Measurements from ENCODE around the gene COBL.

COBL gene

DNA sequence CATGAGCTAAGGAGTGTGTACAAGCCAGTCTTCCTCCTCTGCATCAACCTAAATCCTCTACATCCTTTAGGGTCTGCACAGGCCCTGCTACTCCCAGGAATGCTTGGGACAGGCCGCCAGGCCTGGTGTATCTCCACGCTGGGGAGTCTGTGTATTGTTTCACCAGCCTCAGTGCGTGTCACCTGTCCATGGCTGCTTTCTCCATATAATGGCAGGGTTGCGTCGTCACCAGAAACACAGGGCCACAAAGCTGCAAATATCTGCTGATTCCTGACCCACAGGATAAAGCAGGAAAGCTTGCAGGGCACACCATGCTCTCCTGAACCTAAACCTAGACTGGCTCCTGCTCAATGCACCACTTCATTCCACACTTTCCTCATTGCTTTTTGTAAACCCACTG, 45.6 kb downstream of the COBL start:
- no peak overlapping the region for H3K4me3 ChIP-seq (ENCODE audit: low read depth, low read length)
- TF ChIP-seq, protein P1, sequence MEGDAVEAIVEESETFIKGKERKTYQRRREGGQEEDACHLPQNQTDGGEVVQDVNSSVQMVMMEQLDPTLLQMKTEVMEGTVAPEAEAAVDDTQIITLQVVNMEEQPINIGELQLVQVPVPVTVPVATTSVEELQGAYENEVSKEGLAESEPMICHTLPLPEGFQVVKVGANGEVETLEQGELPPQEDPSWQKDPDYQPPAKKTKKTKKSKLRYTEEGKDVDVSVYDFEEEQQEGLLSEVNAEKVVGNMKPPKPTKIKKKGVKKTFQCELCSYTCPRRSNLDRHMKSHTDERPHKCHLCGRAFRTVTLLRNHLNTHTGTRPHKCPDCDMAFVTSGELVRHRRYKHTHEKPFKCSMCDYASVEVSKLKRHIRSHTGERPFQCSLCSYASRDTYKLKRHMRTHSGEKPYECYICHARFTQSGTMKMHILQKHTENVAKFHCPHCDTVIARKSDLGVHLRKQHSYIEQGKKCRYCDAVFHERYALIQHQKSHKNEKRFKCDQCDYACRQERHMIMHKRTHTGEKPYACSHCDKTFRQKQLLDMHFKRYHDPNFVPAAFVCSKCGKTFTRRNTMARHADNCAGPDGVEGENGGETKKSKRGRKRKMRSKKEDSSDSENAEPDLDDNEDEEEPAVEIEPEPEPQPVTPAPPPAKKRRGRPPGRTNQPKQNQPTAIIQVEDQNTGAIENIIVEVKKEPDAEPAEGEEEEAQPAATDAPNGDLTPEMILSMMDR (IDR thresholded peaks at IDR 0.05; ENCODE audit: borderline replicate concordance, insufficient read depth, low read depth, low read length): no peak

DNA sequence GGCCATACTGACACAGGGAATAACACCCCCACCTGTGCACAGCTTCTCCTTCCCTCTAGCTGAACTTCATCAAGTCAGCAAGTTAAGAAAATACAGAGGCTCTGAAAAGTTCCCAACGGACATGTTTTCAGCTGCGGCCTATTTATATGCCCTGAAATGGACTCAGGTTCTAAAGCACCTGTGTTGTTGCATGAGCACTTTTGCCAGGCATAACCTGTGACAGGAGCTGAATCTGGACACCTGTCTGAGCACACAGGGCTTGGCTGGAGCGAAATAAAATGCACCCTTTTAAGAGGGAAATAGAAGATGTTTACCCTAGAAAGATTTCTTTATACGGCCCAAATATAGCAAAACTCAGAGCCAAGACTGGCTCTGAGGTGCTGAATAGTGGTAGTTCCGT, 46.7 kb downstream of the COBL start:
- TF ChIP-seq, protein P1 (IDR thresholded peaks at IDR 0.05; ENCODE audit: borderline replicate concordance, insufficient read depth, low read depth, low read length): no peak
- no peak overlapping the region for H3K4me3 ChIP-seq (ENCODE audit: low read depth, low read length)

DNA sequence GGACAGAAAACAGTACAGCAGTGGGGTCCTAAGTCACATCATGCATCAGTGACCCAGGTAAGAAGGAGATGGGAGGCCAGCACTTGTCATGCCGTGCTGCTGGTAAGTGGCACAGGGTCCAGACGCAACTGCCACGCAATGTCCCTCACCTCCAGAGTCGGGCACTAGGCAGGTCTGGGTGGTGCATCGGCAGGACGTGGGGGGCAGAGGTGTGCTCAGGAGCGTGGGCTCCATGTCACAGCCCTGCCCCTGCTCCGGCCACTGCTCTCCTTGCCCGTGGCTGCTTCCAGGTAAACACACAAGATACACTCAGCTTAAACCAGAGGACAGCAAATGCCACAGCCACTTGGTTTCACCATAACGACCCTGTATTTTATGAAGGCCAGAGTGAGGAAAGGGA, 47.3 kb downstream of the COBL start:
- H3K4me3 ChIP-seq (ENCODE audit: low read depth, low read length): no peak overlapping the region
- TF ChIP-seq, protein P1 (IDR thresholded peaks at IDR 0.05; ENCODE audit: borderline replicate concordance, insufficient read depth, low read depth, low read length): no peak

DNA sequence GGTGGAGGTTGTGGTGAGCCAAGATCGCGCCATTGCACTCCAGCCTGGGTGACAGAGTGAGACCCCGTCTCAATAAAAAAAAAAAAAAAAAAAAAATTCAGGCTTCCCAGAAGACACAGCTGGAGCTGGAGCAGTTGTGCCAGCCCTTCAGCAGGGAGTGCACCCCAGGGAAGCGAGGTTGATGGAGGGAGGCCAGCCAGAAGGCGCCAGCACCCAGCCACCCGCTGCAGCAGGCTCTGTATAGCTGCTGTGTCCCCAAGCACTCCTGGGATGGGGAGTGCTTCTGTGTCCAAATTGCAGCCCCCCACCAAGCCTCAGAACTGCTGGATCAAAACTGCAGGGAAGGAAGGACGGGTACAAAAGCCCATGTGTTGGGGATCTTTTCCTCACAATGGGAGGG, 47.8 kb downstream of the COBL start:
- H3K4me3 ChIP-seq (ENCODE audit: low read depth, low read length): no peak overlapping the region
- TF ChIP-seq, protein P1 (IDR thresholded peaks at IDR 0.05; ENCODE audit: borderline replicate concordance, insufficient read depth, low read depth, low read length): no peak

DNA sequence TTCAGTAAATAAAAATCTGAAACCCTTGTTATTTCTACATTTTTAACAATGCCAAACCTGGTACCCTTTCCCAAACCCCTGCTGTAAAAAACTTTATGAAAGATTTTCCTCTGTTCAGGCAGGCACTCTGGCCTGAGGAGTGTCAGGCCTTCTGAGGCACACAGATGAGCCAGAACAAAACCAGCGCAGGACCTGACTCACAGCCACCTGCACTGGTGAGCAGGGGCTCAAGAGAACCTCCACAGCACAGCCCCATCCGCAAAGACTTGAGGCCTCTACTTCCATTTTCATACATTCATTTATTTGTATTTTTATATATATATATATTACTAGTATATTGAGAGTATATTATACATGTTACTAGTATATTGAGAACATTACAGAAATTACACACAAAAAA, 49.4 kb downstream of the COBL start:
- TF ChIP-seq, protein P1 (IDR thresholded peaks at IDR 0.05; ENCODE audit: borderline replicate concordance, insufficient read depth, low read depth, low read length): no peak
- H3K4me3 ChIP-seq (ENCODE audit: low read depth, low read length): no peak overlapping the region

DNA sequence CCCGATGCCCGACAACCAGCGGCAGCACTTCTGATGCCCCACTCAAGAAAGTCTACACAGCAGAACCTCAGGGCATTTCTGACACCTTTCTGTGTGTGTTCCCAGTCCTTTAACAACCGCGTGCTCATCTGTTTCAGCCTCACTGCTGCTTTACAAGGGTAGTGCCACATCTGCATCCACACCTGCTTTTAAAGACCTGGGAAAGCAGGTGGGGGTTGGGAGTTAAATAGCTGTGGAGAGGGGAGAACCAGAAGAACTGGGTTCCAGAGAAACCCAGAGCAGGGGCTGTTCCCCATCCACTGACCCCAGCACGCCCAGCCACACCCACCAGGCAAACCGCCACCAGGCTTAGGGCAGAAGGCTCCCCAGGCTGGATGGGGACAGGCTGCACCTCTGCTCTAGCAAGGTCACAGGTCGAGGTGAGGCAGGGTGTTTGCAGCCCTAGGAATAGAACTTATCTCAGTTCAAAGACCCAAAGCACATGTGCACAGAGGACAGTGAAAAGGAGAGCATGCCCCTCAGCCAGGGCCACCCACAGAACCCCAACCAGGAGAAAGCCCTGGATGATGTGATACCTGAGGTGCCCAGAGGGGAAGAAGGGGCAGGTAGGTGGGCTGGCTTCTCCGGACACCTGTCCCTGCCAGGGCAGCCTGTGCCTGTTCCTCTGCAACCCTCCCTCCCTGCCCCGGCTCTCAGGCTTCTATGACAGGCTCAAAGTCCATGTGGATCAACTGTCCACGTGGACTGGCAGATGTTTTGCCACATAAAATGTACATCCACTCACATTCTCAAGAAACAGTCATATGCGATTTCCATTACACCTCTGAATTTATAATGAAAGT, 51.3 kb downstream of the COBL start:
- no peak overlapping the region for H3K4me3 ChIP-seq (ENCODE audit: low read depth, low read length)

More for the DNA sequence above, 51.3 kb downstream of the COBL start:
- TF ChIP-seq, protein P1 (IDR thresholded peaks at IDR 0.05; ENCODE audit: borderline replicate concordance, insufficient read depth, low read depth, low read length): no peak
